Brain microvascular endothelial cell (primary cell): ENCODE measurements around the gene VSTM2B.

Experiments used
- DNase-seq: peaks from one replicate; pipeline ENCODE4 v3.0.0-alpha.2; 2020
- H3K27ac ChIP-seq: fragments of 250-450 bp; sonication (Bioruptor Pico); 2 replicates; pipeline ENCODE4 v1.5.1; 2020; ENCODE audit warnings: mild to moderate bottlenecking, moderate library complexity
- H3K27me3 ChIP-seq: fragments of 250-450 bp; sonication (Bioruptor Pico); replicated peaks from 2 replicates; pipeline ENCODE4 v1.5.1; 2020; ENCODE audit warnings: mild to moderate bottlenecking
- H3K36me3 ChIP-seq: fragments of 250-450 bp; sonication (Bioruptor Pico); replicated peaks from 2 replicates; pipeline ENCODE4 v1.5.1; 2020; ENCODE audit warnings: mild to moderate bottlenecking
- H3K4me3 ChIP-seq: 2 replicates; pipeline ENCODE4 v1.5.1; 2011; ENCODE audit warnings: low read depth, mild to moderate bottlenecking, control low read depth, low read length, moderate library complexity
- CTCF ChIP-seq: IDR thresholded peaks from 2 replicates; pipeline ENCODE4 v1.5.1; 2011; ENCODE audit warnings: low read depth, mild to moderate bottlenecking, moderate library complexity, low read length, control low read depth, inconsistent platforms; ENCODE audit errors: missing control alignments
- in situ Hi-C: cut with HindIII; loops from 2 replicates; pipeline ENCODE4 v1.10.0; 2017; ENCODE audit warnings: low sequenced_read_pairs, low pct_ligation_motif_present

The VSTM2B gene

DNA sequence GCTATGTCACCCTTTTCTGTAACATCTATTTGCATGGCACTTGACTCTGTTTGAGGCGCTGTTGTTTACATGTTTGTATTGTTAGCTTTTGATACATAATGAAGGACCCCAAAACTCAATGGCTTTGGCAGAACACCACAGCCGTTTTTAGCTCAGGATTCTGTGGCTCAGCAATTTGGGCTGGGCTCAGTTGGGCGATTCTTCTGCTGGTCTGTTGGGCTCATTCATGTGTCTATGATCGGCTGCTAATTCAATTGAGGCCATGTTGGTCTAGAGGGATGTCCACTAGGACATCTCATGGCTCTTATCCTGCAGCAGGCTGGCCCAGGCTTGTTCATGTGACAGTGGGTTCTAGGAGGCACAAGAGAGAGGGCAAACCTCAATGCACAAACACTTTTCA is 33.9 kb downstream of the VSTM2B start:
- Histone ChIP-seq H3K27me3 (no peaks in the 10 kb centered on the region), H3K27ac (no peak overlapping the region), H3K36me3 (no peaks in the 10 kb centered on the region), H3K4me3 (no peak overlapping the region)
- no peak for DNase-seq
- no peak for TF ChIP-seq CTCF
- in situ Hi-C loops: no loop called here

- Histone ChIP-seq H3K36me3 (no peaks in the 10 kb centered on the region), H3K4me3 (no peak overlapping the region), H3K27me3 (no peaks in the 10 kb centered on the region), H3K27ac (no peak overlapping the region)
- no peak for TF ChIP-seq CTCF
- in situ Hi-C loops: no loop called here
- no peak for DNase-seq
Observed at GRCh38 chr19:29560313-29561075, 34.7 kb downstream of the VSTM2B start.

GRCh38 chr19:29561601-29562000 is 35.8 kb downstream of the VSTM2B start:
- in situ Hi-C loops: no loop called here
- DNase-seq: no peak
- H3K27ac ChIP-seq: no peak overlapping the region
- TF ChIP-seq CTCF: no peak
- no peaks in the 10 kb centered on the region for H3K36me3 ChIP-seq
- H3K4me3 ChIP-seq: no peak overlapping the region
- H3K27me3 ChIP-seq: no peaks in the 10 kb centered on the region

GRCh38 chr19:29562299-29563297 is 36.8 kb downstream of the VSTM2B start:
- no peak overlapping the region for H3K4me3 ChIP-seq
- H3K36me3 ChIP-seq: no peaks in the 10 kb centered on the region
- TF ChIP-seq CTCF: no peak
- in situ Hi-C loops: no loop called here
- H3K27ac ChIP-seq: no peak overlapping the region
- no peak for DNase-seq
- no peaks in the 10 kb centered on the region for H3K27me3 ChIP-seq

- in situ Hi-C loops: no loop called here
- Histone ChIP-seq H3K27ac (no peak overlapping the region), H3K27me3 (no peaks in the 10 kb centered on the region), H3K4me3 (no peak overlapping the region), H3K36me3 (no peaks in the 10 kb centered on the region)
- no peak for TF ChIP-seq CTCF
- no peak for DNase-seq
Observed at GRCh38 chr19:29563486-29564101, 37.8 kb downstream of the VSTM2B start.
